Left colon (tissue), 2 donors: Measurements from ENCODE around the gene ESRRA. TPM values are rescaled to one million over a fixed set of nuclear protein-coding genes. Genes with fewer than 3 reads are reported as not detected.

ENCODE experiments used
- ATAC-seq: fragments of 200-7000 bp; cut with Tn5 transposase; one replicate; pipeline ENCODE4 v1.9.1; 2020; ENCODE audit warnings: mild to moderate bottlenecking, moderate library complexity
- DNase-seq, 2 donors: peaks; one replicate each; pipeline ENCODE4 v3.0.0-alpha.2; 2020
- intact Hi-C, 2 donors: fragments of 100-400 bp; cut with DNase I in 1 of 2; cut with micrococcal nuclease in 1 of 2; formaldehyde crosslinking; loops; one replicate each; pipeline versions ENCODE4 v1.11.2 to v1.14.0; 2022; cut with DNase I, micrococcal nuclease
- total RNA-seq, 2 donors: library from RNA; stranded (reverse); fragmentation: NEBNext Ultra II Directional; extraction: Animal tissue kit (Norgen Biotek cat#: 25700); gene quantifications; one replicate each; pipeline ENCODE4 v1.2.1, GENCODE V29; 2021
- donor health status: DM: no; HTN: no; CAD: no.
- donor health status: DM: yes; HTN: yes; CAD: no.

ESRRA gene
- total RNA-seq, 2 donors from 2014 or later: 185 to 212 TPM

DNA sequence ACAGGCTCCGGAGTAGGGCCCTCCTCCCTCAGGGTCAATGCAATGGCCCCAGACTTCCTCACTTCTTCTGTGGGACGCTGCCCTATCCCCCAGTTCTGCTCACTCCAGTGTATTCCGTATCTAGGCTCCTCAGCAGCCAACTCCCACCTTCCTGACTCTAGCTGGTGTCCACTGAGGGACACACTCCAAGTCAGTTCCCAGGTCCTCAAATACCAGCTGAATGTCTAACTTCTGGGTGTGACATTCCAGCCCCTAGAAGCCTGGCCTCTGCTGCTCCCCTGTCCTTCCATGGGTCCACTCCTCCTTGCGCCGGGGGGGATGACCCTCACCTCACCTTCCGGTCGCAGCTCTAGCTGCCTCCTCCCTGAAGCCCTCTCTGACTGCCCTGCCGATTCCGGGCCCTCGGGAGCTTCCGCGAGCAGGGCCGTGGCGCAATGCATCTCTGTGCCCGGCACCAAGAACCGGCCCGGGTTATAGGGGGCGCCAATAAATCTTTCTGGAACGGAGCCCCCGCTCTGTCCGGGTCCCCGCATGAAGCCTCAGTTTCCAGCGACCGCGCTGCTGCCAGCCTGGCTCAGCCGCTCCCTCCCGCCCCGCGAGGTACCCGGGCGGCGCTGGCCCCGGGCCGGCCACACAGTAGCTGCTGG, 36.3 kb upstream of the ESRRA start:
- intact Hi-C loops: no loop called here
- ATAC-seq (peak; percentile 25), DNase-seq (peak; percentile 75 to 81)

DNA sequence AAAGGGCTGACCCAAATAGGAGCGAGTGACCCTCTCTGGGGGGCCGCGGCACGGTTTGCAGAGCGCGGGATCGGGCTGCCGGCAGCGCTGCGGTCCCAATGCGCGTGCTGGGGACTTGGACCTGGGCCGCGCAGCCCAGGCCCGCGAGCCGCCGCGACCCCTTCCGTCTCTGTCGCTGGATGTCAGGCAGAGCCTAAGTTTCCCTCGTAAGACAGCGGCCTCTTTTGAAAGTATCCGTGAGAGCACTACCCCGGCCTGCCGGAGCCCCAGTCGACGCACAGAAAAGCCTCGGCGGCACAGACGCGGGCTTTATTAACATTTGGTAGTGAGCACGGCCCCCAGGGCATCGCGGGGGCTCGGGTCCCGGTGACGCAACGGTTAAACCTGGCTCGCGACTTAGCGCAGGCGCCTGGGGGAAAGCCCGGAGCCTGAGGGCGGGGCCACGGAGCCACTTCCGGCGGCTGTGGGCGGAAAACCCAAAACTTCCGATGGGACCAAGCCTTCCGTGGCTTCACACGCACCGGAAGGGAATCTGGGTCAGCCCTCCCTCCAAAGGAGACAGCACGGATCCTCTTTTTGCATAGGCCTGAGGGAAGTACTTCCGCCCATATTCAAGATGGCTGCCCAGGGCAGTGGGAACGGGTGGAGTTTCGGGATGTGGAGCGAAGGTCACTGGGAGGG, 35.6 kb upstream of the ESRRA start:
- DNase-seq (peak; percentile 97 to 99), ATAC-seq (peak; percentile 68)
- intact Hi-C loops: no loop called here

DNA sequence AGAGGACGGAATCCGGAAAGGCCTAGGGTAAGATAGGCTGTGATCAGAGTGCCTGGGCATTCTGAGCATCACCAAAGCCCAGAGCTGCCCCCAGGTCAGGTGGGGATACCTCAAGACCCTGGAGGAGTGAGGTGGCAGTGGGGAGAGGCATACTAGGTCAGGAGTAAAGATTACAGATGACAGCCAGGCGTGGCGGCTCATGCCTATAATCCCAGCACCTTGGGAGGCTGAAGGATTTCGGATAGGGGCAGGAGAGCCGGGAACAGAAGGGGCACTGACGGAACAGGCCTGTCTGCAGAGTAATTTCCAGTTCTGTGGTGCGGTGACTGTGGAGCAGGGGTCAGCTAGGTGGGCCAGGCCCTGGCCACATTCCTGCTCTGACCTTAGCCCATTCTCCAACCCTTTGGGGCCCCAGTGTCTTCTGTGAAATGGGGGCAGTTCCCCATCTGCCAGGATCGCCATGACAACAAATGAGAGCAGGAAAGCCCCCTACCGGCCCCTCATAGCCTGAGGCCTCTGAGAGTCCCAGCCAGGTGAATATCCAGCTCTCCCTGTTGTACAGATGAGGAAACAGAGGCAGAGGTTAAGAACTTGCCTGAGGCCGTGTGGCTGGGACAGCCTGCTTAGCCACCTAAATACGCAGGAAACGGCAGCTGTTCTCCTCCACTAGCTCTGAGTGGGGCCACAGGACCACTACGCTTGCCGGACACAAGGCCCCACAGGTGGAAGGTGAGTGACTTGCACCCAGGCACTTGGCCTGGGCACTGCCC, 30.1 kb upstream of the ESRRA start:
- no peak for DNase-seq
- intact Hi-C loops: no loop called here
- ATAC-seq: no peak

DNA sequence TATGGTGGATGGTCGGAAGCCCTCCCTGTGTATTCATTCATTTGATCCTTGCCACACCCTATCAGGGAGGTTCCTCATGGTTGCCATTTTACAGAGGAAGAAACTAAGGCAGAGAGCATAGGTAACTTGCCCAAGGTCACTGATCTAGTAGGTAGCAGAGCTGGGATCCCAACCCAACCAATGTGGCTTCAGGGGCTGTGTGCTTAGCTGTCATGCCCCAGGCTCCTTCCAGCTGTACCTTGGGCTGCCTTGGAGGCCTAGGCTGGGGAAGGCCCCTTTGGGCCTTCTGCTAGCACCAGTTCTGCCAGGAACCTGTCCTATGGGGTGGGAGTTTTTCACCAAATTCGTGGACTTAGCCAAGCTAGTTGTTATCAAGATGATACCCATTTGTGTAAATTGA, 29.5 kb upstream of the ESRRA start:
- ATAC-seq: no peak
- intact Hi-C loops: no loop called here
- DNase-seq: no peak

DNA sequence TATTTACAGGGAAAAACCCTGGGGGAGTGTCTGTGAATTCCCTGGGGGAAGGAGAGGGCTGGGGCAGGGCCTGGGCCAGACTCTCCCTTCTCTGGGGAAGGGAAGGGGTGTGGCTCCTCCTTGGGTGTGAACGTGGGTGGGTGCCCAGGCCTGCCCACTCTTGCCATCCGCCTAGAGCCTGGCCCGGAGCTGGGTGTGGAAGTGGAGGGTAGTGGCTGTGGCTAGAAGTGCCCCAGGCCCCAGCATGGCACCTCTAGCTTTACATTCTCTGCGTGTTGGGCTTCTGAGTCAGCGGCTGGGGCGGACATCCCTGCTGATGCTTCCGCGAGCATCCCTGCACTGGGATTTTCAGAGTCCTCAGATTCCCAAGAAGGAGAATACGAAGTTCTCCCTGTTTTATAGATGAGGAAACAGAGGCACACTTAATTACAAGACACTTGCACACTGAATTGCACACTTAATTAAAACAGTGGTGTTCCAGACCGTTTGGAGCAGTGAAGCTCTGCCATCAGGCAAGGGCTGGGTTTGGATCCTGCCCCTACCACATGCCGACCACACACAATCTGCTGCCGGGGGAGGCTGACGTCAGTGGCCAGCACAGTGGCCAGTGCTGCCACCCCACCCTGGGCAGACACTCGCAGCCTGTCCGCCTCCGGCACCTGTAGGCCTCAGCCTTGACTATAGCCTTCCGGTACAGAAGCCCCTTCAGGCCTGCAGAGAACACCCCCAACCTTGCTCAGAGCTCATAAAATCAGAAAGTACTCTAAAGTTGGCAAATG, 28.5 kb upstream of the ESRRA start:
- intact Hi-C loops: no loop called here
- DNase-seq (peak; percentile 76 to 85), ATAC-seq (peak; percentile 79)

DNA sequence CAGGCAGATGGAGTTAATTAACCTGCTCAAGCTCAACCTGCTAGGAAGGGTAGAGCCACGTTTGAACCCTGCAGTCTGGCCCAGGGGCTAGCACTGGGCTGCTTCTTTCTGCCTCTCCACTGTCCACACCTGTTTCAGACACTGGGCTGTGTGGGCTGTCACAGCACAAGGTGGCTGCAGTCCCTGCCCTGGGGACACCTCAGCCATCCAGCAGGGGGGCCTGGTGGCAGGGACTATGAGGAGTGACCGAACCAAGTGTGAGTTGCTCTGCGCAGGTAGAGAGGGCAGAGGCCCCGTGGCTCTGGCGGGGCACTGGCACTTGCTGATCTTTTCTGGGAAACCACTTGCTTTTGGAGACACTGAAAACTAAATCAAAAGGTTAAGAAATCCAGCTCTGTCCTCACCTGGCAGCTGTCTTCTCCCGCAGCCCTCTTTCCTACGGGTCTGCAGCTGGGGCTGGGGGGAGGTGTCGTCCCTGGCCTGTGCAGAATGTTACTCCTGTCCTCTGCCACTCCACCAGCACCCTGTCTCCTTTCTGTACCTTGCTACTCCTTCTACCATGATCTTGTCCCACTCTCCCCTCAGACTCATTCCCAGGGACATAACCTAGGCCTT, 26.6 kb upstream of the ESRRA start:
- ATAC-seq (no peak), DNase-seq (no peak)
- intact Hi-C loops: no loop called here

DNA sequence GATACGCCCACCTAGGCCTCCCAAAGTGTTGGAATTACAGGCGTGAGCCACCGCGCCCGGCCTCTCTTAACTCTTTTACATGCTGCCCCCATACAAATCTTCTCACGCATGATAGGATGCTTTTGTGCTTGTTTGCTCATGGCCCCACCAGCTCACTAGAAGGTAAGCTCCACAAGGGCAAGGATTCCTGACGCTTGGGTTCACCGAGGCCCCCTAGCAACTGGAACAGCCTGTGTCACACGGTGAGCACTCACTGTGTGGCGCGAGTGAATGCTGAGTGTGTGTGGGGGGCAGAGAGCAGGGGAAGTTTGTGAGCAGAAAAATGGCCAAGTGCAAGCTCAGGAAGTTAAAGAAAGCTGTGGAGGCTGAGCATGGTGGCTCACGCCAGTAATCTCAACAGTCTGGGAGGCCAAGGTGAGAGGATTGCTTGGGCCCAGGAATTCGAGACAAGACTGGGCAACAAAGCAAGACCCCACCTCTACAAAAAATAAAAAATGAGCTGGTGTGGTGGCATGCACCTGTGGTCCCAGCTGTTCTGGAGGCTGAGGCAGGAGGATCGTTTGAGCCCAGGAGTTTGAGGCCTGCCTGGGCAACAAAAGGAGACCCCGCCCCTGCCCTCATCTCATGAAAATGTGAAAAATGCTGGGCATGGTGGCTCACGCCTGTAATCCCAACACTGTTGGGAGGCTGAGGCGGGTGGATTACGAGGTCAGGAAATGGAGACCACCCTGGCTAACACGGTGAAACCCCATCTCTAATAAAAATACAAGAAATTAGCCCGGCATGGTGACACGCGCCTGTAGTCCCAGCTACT, 23.2 kb upstream of the ESRRA start:
- DNase-seq: no peak
- intact Hi-C loops: loop anchor here in 1 of 2 donors (10.0 kb wide), 1 partner anchor 77 kb away; the partner anchor contains the start of gene FERMT3
- no peak for ATAC-seq

- intact Hi-C loops: loop anchor here in 1 of 2 donors (10.0 kb wide), 1 partner anchor 78 kb away; the partner anchor contains the start of gene FERMT3
- DNase-seq (no peak), ATAC-seq (no peak)
Observed at GRCh38 chr11:64283092-64283491, 22.2 kb upstream of the ESRRA start.

- peak; percentile 96 for DNase-seq
Observed at GRCh38 chr11:64284048-64284961, 21.0 kb upstream of the ESRRA start, which contains the start of gene BAD. TSS of gene BAD (minus strand) at chr11:64284665. CDS start at chr11:64284368, 297 bp downstream.

DNA sequence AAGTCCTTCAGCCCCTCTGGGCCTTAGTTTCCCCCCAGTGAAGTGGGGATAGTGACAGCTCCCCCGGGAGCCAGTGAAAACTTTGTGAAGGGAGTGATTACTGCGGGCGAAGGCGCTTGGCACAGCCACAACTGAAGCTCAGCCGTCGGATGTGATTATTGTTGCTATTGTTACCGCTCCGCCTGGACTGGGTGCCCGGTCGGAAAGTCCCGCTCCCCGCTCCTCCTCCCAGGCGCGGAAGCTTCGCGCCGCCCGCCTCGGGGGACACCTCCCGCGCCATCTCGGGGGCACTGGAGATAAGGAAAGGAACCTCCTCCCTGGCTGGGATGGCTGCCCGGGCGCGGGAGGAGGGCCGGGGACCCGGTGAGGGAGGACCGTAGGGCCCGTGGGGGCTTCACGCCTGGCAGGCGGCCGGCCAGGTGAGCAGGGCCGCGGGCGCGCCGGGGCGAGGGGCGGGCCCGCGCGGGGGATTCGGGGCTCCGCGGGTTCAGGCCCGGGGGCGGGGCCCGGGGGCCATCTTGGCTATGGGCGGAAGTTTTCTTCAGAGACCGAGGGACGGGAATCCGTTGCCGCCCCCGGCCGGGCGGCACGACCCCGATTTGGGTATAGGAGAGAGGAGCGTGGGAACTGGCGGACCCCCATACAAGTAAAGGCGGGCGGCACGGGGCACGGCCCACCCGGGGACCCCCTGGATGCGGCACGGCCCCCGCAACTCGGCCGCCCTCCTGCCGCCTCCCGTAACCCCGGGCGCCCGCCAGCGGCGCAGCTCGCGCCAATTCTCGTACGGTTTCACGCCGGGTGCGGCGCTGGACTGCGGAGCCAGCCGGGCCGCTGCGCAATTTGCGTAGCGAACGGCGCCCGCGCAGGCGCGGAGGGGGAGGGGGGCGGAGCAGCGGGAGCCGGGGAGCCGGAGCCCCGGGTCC, 20.1 kb upstream of the ESRRA start, which contains the start of gene GPR137:
GPR137 (plus strand) TSS at position 887 of the 923 bp plus-strand sequence. CDS start 677 bp downstream, outside the sequence.
- DNase-seq (peak; percentile 86 to 90), ATAC-seq (peak; percentile 68)
- intact Hi-C loops: loop anchor here in 1 of 2 donors (10.0 kb wide), 1 partner anchor 80 kb away; the partner anchor contains the start of gene FERMT3

More at GRCh38 chr11:64284048-64284961, 21.0 kb upstream of the ESRRA start, which contains the start of gene BAD:
- peak; percentile 85 for ATAC-seq
- intact Hi-C loops: loop anchor here in 1 of 2 donors (10.0 kb wide), 1 partner anchor 80 kb away; the partner anchor contains the start of gene FERMT3

GRCh38 chr11:64285885-64286800, 19.2 kb upstream of the ESRRA start:
- intact Hi-C loops: loop anchor here in 1 of 2 donors (10.0 kb wide), 1 partner anchor 81 kb away; the partner anchor contains the start of gene FERMT3
- DNase-seq (peak in 1 of 2 donors; percentile 59), ATAC-seq (peak; percentile 26)

GRCh38 chr11:64286801-64287159, 18.5 kb upstream of the ESRRA start:
- ATAC-seq (no peak), DNase-seq (no peak)
- intact Hi-C loops: loop anchor here in 1 of 2 donors (10.0 kb wide), 1 partner anchor 82 kb away; the partner anchor contains the start of gene FERMT3

DNA sequence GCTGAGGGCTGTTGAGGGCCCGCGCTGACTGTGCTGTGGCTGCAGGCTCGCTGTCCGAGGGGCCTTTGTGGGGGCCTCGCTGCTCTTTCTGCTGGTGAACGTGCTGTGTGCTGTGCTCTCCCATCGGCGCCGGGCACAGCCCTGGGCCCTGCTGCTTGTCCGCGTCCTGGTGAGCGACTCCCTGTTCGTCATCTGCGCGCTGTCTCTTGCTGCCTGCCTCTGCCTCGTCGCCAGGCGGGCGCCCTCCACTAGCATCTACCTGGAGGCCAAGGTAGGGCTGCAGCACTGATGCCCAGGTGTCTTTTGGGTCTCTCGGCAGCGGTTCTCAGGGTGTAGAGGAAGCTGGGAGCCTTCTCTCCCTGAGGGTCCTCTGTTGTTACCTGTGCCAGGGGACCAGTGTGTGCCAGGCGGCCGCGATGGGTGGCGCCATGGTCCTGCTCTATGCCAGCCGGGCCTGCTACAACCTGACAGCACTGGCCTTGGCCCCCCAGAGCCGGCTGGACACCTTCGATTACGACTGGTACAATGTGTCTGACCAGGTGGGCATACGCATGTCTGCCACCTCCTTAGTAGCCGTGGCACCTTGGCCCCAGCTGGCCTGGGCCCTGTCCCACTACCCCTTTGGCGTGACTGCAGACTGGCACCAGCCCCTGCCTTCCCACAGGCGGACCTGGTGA, 17.5 kb upstream of the ESRRA start:
- DNase-seq: peak in 1 of 2 donors; percentile 26
- no peak for ATAC-seq

More for the DNA sequence above, 17.5 kb upstream of the ESRRA start:
- intact Hi-C loops: loop anchor here in 1 of 2 donors (10.0 kb wide), 1 partner anchor 83 kb away; the partner anchor contains the start of gene FERMT3
